Muscle of leg (tissue), 11 donors: ENCODE measurements around the gene OR2V2. TPM values are rescaled to one million over a fixed set of nuclear protein-coding genes. Genes with fewer than 3 reads are reported as not detected.
A peak's percentile ranks its signal among the peaks of the same experiment; 100 is the strongest.

ENCODE experiments used
- DNase-seq: peaks from one replicate; pipeline ENCODE4 v3.0.0; 2013
- H3K27ac ChIP-seq: one replicate; pipeline ENCODE4 v1.5.1; 2013; ENCODE audit warnings: mild to moderate bottlenecking, low read length, control low read depth
- H3K27me3 ChIP-seq: one replicate; pipeline ENCODE4 v1.6.1; 2013; ENCODE audit warnings: low read length; ENCODE audit not compliant: control insufficient read depth, insufficient read depth
- H3K36me3 ChIP-seq: one replicate; pipeline ENCODE4 v1.6.1; 2013; ENCODE audit warnings: low read length; ENCODE audit not compliant: control insufficient read depth, insufficient read depth
- H3K4me1 ChIP-seq: one replicate; pipeline ENCODE4 v1.6.1; 2013; ENCODE audit warnings: low read length; ENCODE audit not compliant: control insufficient read depth, insufficient read depth
- H3K4me3 ChIP-seq: one replicate; pipeline ENCODE4 v1.5.1; 2013; ENCODE audit warnings: low read length, control low read depth
- H3K9me3 ChIP-seq: replicated peaks from 2 replicates; pipeline ENCODE4 v1.6.1; 2013; ENCODE audit warnings: low read depth, low read length; ENCODE audit not compliant: control insufficient read depth
- WGBS: methylation state at CpG from one replicate; pipeline ENCODE4 v1.1.5; 2013; ENCODE audit warnings: missing lambda C conversion rate; ENCODE audit not compliant: insufficient coverage; 5-methylcytosine and 5-hydroxymethylcytosine counted together
- polyA plus RNA-seq, 8 donors: library from polyadenylated mRNA; unstranded; fragments of 120-200 nt; gene quantifications; one replicate each; pipeline versions ENCODE4 v1.2.1 to v1.2.3, GENCODE V29; 2013; ENCODE audit warnings: inconsistent platforms in 1 of 8, low replicate concordance in 1 of 8; ENCODE audit not compliant: insufficient read length in 8 of 8, insufficient read depth in 1 of 8
- total RNA-seq: library from RNA; stranded (reverse); fragments of 120-200 nt; gene quantifications from one replicate; pipeline ENCODE4 v1.2.4, GENCODE V29; 2013

OR2V2 gene
- total and polyA plus RNA-seq, 9 donors, result not detected

GRCh38 chr5:181198106-181198685 lies 50.8 kb downstream of the OR2V2 start:
- no peak for DNase-seq
- Histone ChIP-seq H3K4me3 (no peak overlapping the region), H3K9me3 (no peaks in the 10 kb centered on the region), H3K27ac (no peak overlapping the region), H3K4me1 (no peaks in the 10 kb centered on the region), H3K27me3 (peaks cover 36% of the 10 kb centered on the region), H3K36me3 (peaks cover 6% of the 10 kb centered on the region)
- WGBS, result 70% methylated on average over 5 of the region's 12 CpGs

DNA sequence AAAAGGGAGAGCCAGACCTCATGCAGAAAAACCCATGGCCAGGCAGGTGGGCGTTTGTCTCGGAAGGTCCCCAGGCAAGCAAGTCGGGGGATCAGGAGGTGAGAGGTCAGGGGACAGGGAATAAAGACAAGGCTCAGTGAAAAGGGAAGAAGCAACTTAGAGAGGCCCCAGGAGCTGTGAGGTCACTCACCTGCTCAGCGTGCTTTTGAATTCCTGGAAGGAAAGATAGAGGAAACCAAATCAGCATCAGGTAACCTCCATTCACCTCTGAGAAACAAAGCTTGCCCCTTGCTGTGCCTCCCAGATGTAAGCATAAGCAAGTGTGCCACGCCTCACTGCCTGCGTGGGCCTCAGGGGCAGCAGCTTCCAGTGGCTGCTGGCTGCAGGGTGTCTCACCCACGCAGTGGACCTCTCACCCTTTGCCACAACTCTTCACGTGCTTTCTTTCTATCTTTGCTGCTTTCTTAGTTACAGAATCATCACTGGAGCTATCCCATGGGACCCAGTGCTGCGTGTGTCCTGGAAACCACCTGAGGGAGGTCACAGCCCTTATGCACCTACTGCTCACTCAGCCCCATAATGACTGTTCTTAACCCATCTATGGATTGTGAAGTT lies 51.6 kb downstream of the OR2V2 start:
- peaks cover 8% of the 10 kb centered on the region for H3K4me1 ChIP-seq
- no peak overlapping the region for H3K27ac ChIP-seq
- no peaks in the 10 kb centered on the region for H3K9me3 ChIP-seq
- peaks cover 6% of the 10 kb centered on the region for H3K36me3 ChIP-seq
- H3K4me3 ChIP-seq, result no peak overlapping the region
- no peak for DNase-seq
- H3K27me3 ChIP-seq, result peaks cover 44% of the 10 kb centered on the region
- 47% methylated on average over 7 of the region's 9 CpGs for WGBS

DNA sequence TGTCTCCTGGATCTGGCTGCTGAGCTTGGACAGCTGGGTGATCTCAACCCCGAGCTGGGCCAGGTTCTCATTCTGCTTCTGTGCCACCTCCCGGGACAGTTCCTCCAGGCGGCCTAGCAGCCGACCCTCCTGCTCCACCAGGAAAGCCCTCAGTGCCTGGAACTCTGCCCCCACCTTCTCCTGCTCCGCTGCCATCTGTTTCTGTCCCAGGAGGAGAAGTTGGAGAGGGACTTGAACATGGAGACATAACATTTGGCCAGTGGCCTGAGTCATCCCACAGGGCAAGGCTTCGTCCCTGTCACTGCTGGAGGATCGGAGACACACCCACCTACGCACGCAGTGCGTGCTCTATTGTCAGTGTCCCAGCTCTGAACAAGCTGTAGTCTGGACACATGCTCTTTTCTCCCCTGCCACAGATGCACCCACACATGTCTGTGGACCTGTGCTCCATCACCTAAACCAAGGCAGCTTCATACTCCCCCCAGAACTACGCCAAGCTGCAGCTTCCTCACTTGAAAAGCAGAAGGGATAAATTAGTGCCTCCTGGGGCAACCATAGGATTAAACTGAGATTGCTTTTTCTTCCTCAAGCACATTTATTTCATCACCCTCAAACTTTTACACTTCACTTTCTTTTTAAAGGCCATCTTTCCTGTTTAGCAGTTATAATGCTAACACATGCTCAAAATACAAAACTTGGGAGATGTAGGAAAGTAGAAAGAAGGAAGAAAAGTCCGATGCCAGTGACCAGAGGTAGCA lies 52.7 kb downstream of the OR2V2 start:
- Histone ChIP-seq H3K36me3 (peaks cover 4% of the 10 kb centered on the region), H3K27ac (no peak overlapping the region), H3K9me3 (no peaks in the 10 kb centered on the region)

GRCh38 chr5:181200816-181201215 lies 53.4 kb downstream of the OR2V2 start:
- H3K27ac ChIP-seq, result no peak overlapping the region
- peaks cover 17% of the 10 kb centered on the region for H3K4me1 ChIP-seq
- DNase-seq, result no peak
- peaks cover 4% of the 10 kb centered on the region for H3K36me3 ChIP-seq
- no peak overlapping the region for H3K4me3 ChIP-seq
- WGBS, result 20% methylated on average over 1 of the region's 4 CpGs
- H3K9me3 ChIP-seq, result no peaks in the 10 kb centered on the region
- peaks cover 57% of the 10 kb centered on the region for H3K27me3 ChIP-seq

More for the DNA sequence above, 52.7 kb downstream of the OR2V2 start:
- H3K27me3 ChIP-seq, result peaks cover 49% of the 10 kb centered on the region
- peaks cover 11% of the 10 kb centered on the region for H3K4me1 ChIP-seq
- no peak for DNase-seq
- no peak overlapping the region for H3K4me3 ChIP-seq
- WGBS, result 55% methylated on average over 6 of the region's 12 CpGs

GRCh38 chr5:181203093-181203711 lies 55.8 kb downstream of the OR2V2 start:
- H3K4me1 ChIP-seq, result peaks cover 28% of the 10 kb centered on the region
- DNase-seq, result no peak
- H3K4me3 ChIP-seq, result no peak overlapping the region
- H3K27ac ChIP-seq, result no peak overlapping the region
- no peaks in the 10 kb centered on the region for H3K9me3 ChIP-seq
- H3K36me3 ChIP-seq, result peaks cover 4% of the 10 kb centered on the region
- H3K27me3 ChIP-seq, result peaks cover 60% of the 10 kb centered on the region
- 62% methylated on average over 7 of the region's 11 CpGs for WGBS

DNA sequence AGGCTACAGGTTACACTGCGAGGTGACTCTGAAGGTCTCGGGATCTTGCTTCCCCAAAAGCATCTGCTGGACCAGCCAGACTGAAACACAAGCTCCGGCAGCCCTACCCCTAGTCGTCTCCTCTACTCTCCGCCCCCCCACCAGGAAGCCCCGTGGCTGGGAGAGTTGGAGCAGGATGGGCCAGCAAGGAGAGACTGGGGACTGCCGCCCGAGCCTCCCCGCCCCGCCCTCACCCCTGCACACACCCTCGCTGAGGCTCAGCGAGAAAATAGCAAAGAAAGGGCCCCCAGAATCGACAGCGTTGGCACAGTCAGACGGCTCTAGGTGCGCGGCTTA lies 56.4 kb downstream of the OR2V2 start:
- Histone ChIP-seq H3K27ac (no peak overlapping the region), H3K36me3 (peaks cover 1% of the 10 kb centered on the region), H3K9me3 (no peaks in the 10 kb centered on the region), H3K27me3 (peaks cover 60% of the 10 kb centered on the region), H3K4me3 (peak overlapping the region; percentile 52), H3K4me1 (peaks cover 28% of the 10 kb centered on the region)
- DNase-seq, result no peak
- WGBS, result 6% methylated on average over 8 of the region's 17 CpGs

GRCh38 chr5:181204113-181204825 lies 56.9 kb downstream of the OR2V2 start:
- peak; percentile 39 for DNase-seq
- Histone ChIP-seq H3K27ac (peak overlapping the region; percentile 3), H3K9me3 (no peaks in the 10 kb centered on the region), H3K27me3 (peaks cover 56% of the 10 kb centered on the region), H3K36me3 (no peaks in the 10 kb centered on the region), H3K4me3 (peak overlapping the region; percentile 52), H3K4me1 (peaks cover 28% of the 10 kb centered on the region)
- under 1% methylated on average over 56 of the region's 67 CpGs for WGBS

- Histone ChIP-seq H3K4me3 (peak within 1 kb of the TSS; percentile 52), H3K4me1 (peaks cover 28% of the 10 kb centered on the region), H3K27ac (peak within 1 kb of the TSS; percentile 87), H3K36me3 (no peaks in the 10 kb centered on the region), H3K27me3 (peaks cover 51% of the 10 kb centered on the region), H3K9me3 (no peaks in the 10 kb centered on the region)
- WGBS, result under 1% methylated on average over 88 of the region's 94 CpGs
- peak; percentile 67 for DNase-seq
Measured at GRCh38 chr5:181204826-181205760, 57.7 kb downstream of the OR2V2 start, which contains the start of gene TRIM7. TSS of gene TRIM7 (minus strand) at chr5:181205196. CDS start at chr5:181205110, 86 bp downstream.
